DOHH2 (cell line): ENCODE data around the gene HAGHL.

Experiments used
- H3F3A ChIP-seq: fragments of 200-600 bp; sonication (generic), shearing (Covaris generic); 2 replicates; pipeline ENCODE4 v1.6.0; 2016; ENCODE audit warnings: antibody characterized with exemption, mild to moderate bottlenecking; ENCODE audit not compliant: control insufficient read depth, insufficient read depth
- H3K27ac ChIP-seq: fragments of 200-600 bp; sonication (generic); 2 replicates; pipeline ENCODE4 v1.5.1; 2014; ENCODE audit warnings: low read depth, mild to moderate bottlenecking, low read length, moderate library complexity
- H3K27me3 ChIP-seq: fragments of 200-600 bp; sonication (generic); 2 replicates; pipeline ENCODE4 v1.6.1; 2014; ENCODE audit warnings: mild to moderate bottlenecking, low read length, mixed read lengths; ENCODE audit not compliant: control insufficient read depth
- H3K36me3 ChIP-seq: fragments of 200-600 bp; sonication (generic); 2 replicates; pipeline ENCODE4 v1.6.1; 2014; ENCODE audit warnings: mild to moderate bottlenecking, low read length, moderate library complexity, mixed read lengths; ENCODE audit not compliant: control insufficient read depth
- H3K4me1 ChIP-seq: fragments of 200-600 bp; sonication (generic); 2 replicates; pipeline ENCODE4 v1.6.1; 2014; ENCODE audit warnings: mild to moderate bottlenecking, low read length, mixed read lengths; ENCODE audit not compliant: control insufficient read depth
- H3K4me2 ChIP-seq: fragments of 200-600 bp; sonication (generic); 2 replicates; pipeline ENCODE4 v1.6.0; 2014; ENCODE audit warnings: mild to moderate bottlenecking, low read length, moderate library complexity
- H3K4me3 ChIP-seq: fragments of 200-600 bp; sonication (generic); 2 replicates; pipeline ENCODE4 v1.5.1; 2014; ENCODE audit warnings: mild to moderate bottlenecking, low read length, mixed read lengths
- H3K79me2 ChIP-seq: fragments of 200-600 bp; sonication (generic); 2 replicates; pipeline ENCODE4 v1.6.1; 2014; ENCODE audit warnings: mild to moderate bottlenecking, low read length, mixed read lengths; ENCODE audit not compliant: control insufficient read depth
- H3K9me2 ChIP-seq: fragments of 200-600 bp; sonication (generic); replicated peaks from 2 replicates; pipeline ENCODE4 v1.6.1; 2014; ENCODE audit warnings: mild to moderate bottlenecking, low read length, mixed read lengths; ENCODE audit not compliant: control insufficient read depth
- H3K9me3 ChIP-seq: fragments of 200-600 bp; sonication (generic); 2 replicates; pipeline ENCODE4 v1.6.1; 2014; ENCODE audit warnings: antibody characterized with exemption, low read length, mixed read lengths; ENCODE audit not compliant: control insufficient read depth, insufficient read depth
- H4K20me1 ChIP-seq: fragments of 200-600 bp; sonication (generic); 2 replicates; pipeline ENCODE4 v1.6.0; 2014; ENCODE audit warnings: low read depth, mild to moderate bottlenecking, antibody characterized with exemption, low read length, moderate library complexity; ENCODE audit not compliant: control insufficient read depth, insufficient read depth
- CTCF ChIP-seq: fragments of 200-600 bp; sonication (generic); IDR thresholded peaks from one replicate; pipeline ENCODE4 v1.5.1; 2014; ENCODE audit warnings: antibody characterized with exemption, mild to moderate bottlenecking, low read depth, low read length; ENCODE audit not compliant: poor library complexity, severe bottlenecking
- EZH2phosphoT487 ChIP-seq: fragments of 200-600 bp; sonication (generic); IDR thresholded peaks from 2 replicates; pipeline ENCODE4 v1.6.1; 2017; ENCODE audit warnings: borderline replicate concordance, mild to moderate bottlenecking, antibody characterized with exemption, low read length, moderate library complexity, mixed read lengths

HAGHL gene

GRCh38 chr16:707062-707538 lies 19.8 kb upstream of the HAGHL start:
- no peaks in the 10 kb centered on the region for H3F3A ChIP-seq
- peaks cover 66% of the 10 kb centered on the region for H3K27me3 ChIP-seq
- H3K79me2 ChIP-seq, result no peaks in the 10 kb centered on the region
- H4K20me1 ChIP-seq, result 0 out of 2 replicates have a peak, but pooled peaks cover 4% of the 10 kb centered on the region
- peaks cover 4% of the 10 kb centered on the region; the same call in 1 of the 2 replicates for H3K4me1 ChIP-seq
- no peak overlapping the region for H3K27ac ChIP-seq
- H3K36me3 ChIP-seq, result no peaks in the 10 kb centered on the region
- no peak for TF ChIP-seq CTCF
- no peak for TF ChIP-seq EZH2phosphoT487
- H3K4me2 ChIP-seq, result no peak overlapping the region
- no peaks in the 10 kb centered on the region for H3K9me2 ChIP-seq
- H3K4me3 ChIP-seq, result no peak overlapping the region
- H3K9me3 ChIP-seq, result no peaks in the 10 kb centered on the region

DNA sequence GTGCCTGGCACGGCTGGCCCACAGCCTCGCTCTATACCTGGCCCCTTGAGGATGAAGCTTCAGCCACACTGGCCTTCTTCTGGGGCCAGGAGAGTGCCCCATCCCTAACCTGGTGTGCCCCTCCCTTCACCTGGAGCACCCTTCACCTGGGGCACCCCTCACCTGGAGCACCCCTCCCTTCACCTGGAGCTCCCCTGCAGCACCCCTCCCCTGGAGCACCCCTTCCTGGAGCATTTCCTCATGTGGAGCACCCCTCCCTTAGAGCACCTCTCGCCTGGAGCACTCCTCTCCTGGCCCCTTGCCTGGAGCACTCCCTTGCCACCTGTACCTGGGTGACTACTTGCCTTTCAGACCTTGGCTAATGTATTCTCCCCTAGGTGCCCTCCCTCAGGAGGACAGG lies 18.9 kb upstream of the HAGHL start:
- H3K4me1 ChIP-seq, result peaks cover 4% of the 10 kb centered on the region; the same call in 1 of the 2 replicates
- H3K36me3 ChIP-seq, result no peaks in the 10 kb centered on the region
- H3K4me3 ChIP-seq, result no peak overlapping the region
- H4K20me1 ChIP-seq, result 0 out of 2 replicates have a peak, but pooled peaks cover 4% of the 10 kb centered on the region
- no peak overlapping the region for H3K27ac ChIP-seq
- H3K9me3 ChIP-seq, result no peaks in the 10 kb centered on the region
- H3K4me2 ChIP-seq, result no peak overlapping the region
- peaks cover 57% of the 10 kb centered on the region for H3K27me3 ChIP-seq
- 0 out of 2 replicates have a peak, but pooled peaks cover 2% of the 10 kb centered on the region for H3F3A ChIP-seq
- TF ChIP-seq EZH2phosphoT487, result no peak
- TF ChIP-seq CTCF, result no peak
- H3K79me2 ChIP-seq, result no peaks in the 10 kb centered on the region
- H3K9me2 ChIP-seq, result no peaks in the 10 kb centered on the region

- Histone ChIP-seq H3K4me2 (no peak overlapping the region), H3K36me3 (no peaks in the 10 kb centered on the region), H3K4me1 (peaks cover 4% of the 10 kb centered on the region)
These were observed 17.9 kb upstream of the HAGHL start for GRCh38 chr16:708959-709358.

More at GRCh38 chr16:708959-709358, 17.9 kb upstream of the HAGHL start:
- Histone ChIP-seq H3K27ac (no peak overlapping the region), H3F3A (0 out of 2 replicates have a peak, but pooled peaks cover 2% of the 10 kb centered on the region), H3K27me3 (peaks cover 49% of the 10 kb centered on the region), H3K9me2 (no peaks in the 10 kb centered on the region), H3K4me3 (no peak overlapping the region), H4K20me1 (0 out of 2 replicates have a peak, but pooled peaks cover 4% of the 10 kb centered on the region), H3K79me2 (no peaks in the 10 kb centered on the region), H3K9me3 (no peaks in the 10 kb centered on the region)
- TF ChIP-seq EZH2phosphoT487 (no peak), CTCF (no peak)
